NCI-H1048 (cell line): ENCODE results near the gene ATP23.

Experiments used
- DNase-seq: peaks from one replicate; lab custom pipeline; 2025; lab: John Stamatoyannopoulos, UW

The ATP23 gene

GRCh38 chr12:57983146-57983857 is 41.9 kb downstream of the ATP23 start:
- DNase-seq = peak; percentile 1

DNA sequence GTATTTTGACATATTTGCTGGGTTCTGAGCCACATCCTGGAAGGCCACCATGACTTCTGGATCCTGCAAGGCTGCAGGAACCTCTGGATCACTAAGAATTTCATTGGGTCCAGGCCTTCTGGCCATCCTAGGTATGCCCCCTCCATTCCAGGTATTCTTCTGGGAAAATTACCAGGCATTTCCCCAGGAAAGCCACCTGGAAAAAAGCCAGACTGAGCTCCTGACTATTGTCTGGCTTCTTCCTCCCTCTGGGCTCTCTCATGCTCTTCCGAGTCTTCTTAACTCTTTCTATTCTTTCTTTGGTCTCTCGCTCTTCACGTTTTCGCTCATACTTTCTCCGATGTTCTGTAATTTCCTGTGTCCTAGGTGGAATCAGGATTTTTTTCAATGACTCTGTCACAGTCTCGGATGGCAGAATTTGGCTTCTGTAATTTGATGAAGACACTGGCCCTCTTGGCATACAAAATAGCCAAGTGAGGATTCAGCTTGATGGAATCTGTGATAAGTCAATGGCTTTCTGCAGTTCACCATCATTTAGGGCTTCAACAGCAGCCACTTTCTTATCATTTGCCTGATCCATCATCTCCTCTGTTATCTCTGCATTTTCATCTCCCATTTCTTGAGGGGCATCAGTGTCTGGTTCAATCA is 42.6 kb downstream of the ATP23 start:
- DNase-seq = no peak

DNA sequence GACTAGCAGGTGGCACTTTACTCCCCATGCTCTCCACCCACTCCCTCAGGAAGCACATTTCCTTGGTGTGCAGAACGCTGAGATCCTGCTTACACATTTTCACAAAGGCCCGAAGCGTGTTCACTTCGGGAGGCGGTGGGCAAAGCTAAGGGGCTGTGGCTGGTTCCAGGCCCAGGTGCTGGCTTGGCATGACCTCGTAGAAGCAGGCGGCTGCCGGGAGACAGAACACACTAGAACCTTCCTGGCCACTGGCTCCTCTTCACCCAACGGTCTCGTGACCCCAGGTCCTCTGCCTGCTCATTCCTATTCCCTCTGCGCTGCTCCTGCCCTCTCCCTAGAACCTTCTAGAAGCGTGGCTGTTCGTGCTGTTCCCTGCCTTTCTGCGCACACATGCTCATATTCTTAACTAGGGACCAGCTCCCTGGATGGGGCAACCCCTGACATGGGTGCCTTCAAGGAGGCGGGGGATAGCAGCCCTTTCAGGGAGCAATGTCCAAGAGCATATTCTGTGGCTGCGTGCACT is 43.3 kb downstream of the ATP23 start:
- DNase-seq = no peak

DNA sequence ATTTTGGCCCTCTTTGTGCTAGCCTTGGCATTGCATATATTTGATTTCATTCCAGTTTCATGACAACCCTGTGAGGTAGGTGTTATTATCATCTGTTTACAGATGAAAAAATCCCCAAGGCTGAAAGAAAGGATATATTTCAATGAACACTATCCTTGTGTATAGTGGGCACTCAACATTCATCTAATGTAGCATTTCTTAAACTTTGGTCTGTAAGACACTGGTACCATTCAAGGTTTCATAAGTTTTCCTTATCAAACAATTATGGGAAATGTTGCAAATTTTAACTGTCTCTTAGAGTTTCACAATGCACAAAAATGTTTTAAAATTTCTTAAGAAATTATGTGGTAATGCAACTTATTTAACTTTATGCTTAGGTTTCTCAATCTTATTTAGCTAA is 44.3 kb downstream of the ATP23 start:
- no peak for DNase-seq

DNA sequence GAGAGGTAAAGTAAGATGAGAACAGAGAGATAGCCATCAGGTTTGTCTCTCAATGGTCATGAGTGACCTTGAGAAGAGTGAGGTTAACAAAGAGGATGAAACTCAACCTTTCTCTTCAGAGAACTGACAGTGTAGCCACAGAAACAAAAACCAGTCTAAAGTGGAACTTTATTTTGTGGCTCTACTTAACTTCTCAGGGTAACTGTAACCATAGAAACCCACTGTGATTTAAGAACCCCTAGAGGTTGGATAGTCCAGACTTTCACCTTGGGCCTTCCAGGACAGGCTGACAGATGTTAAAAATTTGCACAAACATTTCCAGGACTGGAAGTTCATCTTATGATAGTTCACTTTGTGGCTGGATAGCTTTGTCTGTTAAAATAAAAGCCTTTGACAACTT is 48.5 kb downstream of the ATP23 start:
- no peak for DNase-seq

GRCh38 chr12:57990241-57990883 is 49.0 kb downstream of the ATP23 start:
- DNase-seq = no peak

DNA sequence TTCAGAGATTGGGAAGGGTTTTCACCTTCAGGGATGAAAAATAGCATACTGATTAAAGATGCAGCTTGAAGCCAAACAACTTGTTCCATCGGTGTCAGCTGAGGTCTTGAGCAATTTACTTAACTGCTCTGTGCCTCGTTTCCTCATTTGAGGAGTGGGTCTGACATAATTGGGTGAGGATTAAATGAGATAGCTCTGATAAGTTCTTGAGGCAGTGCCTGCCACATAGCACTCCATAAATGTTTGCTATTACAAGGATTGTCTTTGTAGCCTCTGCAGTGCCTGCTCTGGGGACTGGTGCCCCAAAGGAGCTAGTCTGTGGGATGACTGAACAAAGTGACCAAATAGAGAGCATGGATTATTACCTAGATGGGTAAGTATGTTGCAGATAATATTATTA is 50.6 kb downstream of the ATP23 start:
- DNase-seq = no peak

DNA sequence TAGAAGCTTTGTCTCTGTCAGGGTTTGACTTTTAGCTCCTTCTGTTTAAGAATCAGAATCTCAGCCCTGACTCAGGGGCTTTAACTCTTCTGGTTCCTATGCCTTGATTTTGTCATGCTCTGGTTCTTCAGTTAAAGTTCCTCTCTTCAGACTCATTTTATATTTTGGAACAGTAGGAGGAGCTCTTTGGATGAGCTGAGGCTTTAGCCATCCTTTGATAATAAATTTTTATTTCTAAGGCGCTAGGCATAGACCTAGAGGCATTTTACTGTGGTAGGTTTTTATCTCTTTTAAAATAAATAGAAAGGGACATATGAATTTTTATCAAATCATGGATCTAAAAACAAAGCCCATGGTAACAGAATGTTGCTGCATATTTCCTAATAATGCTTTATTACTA is 51.7 kb downstream of the ATP23 start:
- no peak for DNase-seq

DNA sequence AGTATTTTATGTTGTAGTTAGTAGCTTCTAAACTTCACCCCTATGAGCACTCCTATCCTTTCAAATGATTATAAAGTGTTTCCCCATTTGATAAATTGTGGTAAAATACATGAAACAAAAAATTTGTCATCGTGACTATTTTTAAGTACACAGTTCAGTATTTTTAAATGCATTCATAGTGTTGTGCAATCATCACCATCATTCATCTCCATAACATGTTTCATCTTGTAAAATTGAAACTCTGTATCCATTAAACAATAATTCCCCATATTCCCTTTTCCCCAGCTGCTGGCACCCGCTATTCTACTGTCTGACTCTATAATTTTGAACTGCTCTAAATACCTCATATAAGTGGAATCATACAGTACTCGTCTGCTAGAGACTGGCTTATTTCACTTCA is 52.5 kb downstream of the ATP23 start:
- no peak for DNase-seq

DNA sequence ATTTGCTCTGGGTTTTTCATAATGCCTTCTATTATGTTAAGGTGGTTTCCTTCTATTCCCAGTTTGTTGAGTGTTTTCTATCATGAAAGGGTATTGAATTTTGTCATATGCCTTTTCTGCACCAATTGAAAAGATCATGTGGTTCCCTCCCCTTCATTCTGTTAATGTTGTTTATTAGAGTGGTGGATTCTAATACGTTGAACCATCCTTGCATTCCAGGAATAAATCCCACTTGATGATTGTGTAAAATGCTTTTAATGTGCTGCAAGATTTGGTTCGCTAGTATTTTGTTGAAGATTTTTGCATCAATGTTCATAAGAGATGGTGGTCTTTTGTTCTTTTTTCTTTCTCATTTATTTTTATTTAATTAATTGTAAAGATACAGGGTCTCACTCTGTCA is 55.2 kb downstream of the ATP23 start:
- no peak for DNase-seq

DNA sequence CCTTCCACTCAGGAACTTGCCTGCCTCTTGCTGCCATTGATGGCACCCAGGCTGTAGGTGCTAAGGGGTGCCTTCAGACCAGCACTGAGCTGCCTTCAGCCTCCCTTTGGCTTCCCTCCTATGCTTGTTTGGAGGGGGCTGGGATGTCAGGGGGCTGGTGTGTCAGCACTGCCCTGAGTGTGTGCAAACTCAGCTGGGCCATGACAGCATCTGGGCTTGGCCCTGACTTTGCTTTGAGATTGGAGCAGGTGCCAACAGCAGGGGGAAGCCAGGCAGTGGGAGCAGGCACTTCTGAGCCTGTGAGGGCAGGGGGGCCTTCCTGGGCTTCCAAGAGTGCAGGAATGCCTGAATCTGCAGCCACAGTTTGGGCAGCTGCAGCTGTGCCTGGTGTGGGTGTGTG is 56.9 kb downstream of the ATP23 start:
- no peak for DNase-seq

DNA sequence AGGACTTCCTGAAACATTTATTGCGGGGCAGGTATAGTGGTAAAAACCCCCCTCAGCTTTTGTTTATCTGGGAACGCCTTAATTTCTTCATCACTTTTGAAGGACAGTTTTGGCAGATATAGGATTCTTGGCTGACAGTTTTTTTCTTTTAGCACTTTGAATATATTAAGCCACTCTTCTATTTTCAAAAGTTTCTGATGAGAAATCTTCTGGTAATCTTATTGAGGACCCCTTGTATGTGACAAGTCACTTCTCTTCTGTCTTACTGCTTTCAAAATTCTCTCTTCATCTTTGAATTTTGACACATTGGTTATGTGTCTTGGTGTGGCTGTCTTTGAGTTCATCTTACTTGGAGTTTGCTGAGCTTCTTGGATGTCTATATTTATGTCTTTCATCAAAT is 59.1 kb downstream of the ATP23 start:
- DNase-seq = no peak

DNA sequence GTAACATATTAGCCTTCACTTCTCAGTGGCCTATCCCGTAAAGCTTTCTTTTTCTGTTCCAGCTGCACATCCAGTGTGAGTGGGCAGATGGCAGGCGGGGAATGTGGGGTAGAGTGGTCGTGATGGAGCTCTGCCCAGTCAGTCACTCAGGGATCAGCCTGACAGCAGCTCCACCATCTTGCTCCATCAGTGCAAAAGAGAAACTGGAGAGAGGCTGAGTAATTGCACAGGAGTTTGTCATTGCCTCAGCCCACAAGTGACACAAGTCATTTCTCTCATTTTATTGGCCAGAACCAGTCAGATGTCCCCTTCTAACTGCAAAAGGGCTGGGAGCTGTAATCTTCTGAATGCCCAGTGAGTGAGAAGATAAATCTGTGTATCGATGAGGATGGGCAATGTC is 66.5 kb downstream of the ATP23 start:
- no peak for DNase-seq

DNA sequence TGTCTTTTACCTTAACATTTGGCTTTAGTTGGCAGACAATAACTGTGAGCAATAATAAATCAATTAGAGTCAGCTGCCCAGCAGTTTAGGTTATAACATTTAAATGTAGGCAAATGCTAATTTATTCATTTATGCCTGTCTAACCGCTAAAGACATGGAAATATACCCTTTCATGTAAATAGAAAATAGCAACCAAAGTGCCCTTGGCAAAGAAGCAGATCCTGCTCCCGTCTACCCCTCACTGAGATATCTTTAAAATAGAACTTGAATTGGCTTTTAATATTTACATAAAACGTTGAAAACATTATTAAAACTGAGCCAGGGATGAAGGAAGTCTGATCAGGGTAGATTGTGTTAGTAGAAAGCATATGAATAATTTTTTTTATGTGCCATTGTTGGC is 67.3 kb downstream of the ATP23 start:
- peak; percentile 47 for DNase-seq
